Epithelial cell of esophagus (primary cell): ENCODE results near the gene AVP.

Experiments
- DNase-seq: peaks from one replicate; pipeline ENCODE4 v3.0.0; 2010; ENCODE audit warnings: low read depth
- H3K4me3 ChIP-seq: 2 replicates; pipeline ENCODE4 v1.5.1; 2011; ENCODE audit warnings: mild to moderate bottlenecking, low read length, control low read depth
- CTCF ChIP-seq: IDR thresholded peaks from 2 replicates; pipeline ENCODE4 v1.5.1; 2011; ENCODE audit warnings: low read depth, mild to moderate bottlenecking, low read length, control low read depth, inconsistent platforms; ENCODE audit not compliant: insufficient read depth; ENCODE audit errors: missing control alignments

The AVP gene

GRCh38 chr20:3100480-3100879 is 16.0 kb upstream of the AVP start:
- no peak for TF ChIP-seq CTCF
- H3K4me3 ChIP-seq = no peak overlapping the region
- no peak for DNase-seq

- no peak for TF ChIP-seq CTCF
- DNase-seq = peak; percentile 17
These were observed 10.5 kb upstream of the AVP start for GRCh38 chr20:3094848-3095629.

GRCh38 chr20:3093861-3094361 is 9.4 kb upstream of the AVP start:
- no peak for TF ChIP-seq CTCF
- H3K4me3 ChIP-seq = no peak overlapping the region
- DNase-seq = no peak

More at GRCh38 chr20:3094848-3095629, 10.5 kb upstream of the AVP start:
- H3K4me3 ChIP-seq = no peak overlapping the region

GRCh38 chr20:3092611-3093379 is 8.3 kb upstream of the AVP start:
- no peak for TF ChIP-seq CTCF

GRCh38 chr20:3090565-3090964 is 6.0 kb upstream of the AVP start:
- no peak overlapping the region for H3K4me3 ChIP-seq
- no peak for DNase-seq
- no peak for TF ChIP-seq CTCF

More at GRCh38 chr20:3092611-3093379, 8.3 kb upstream of the AVP start:
- no peak for DNase-seq
- peak overlapping the region; percentile 13 for H3K4me3 ChIP-seq

- DNase-seq = no peak
- no peak for TF ChIP-seq CTCF
- no peak overlapping the region for H3K4me3 ChIP-seq
These were observed 3.5 kb upstream of the AVP start for GRCh38 chr20:3088031-3088430.
